ENCODE measurements around the gene SPTSSA.
"Not testable (repeated sequence)": the region's sequence is repeated elsewhere in the genome, so short reads cannot be mapped to it uniquely, and the experiment has no call there.

Gene SPTSSA

DNA sequence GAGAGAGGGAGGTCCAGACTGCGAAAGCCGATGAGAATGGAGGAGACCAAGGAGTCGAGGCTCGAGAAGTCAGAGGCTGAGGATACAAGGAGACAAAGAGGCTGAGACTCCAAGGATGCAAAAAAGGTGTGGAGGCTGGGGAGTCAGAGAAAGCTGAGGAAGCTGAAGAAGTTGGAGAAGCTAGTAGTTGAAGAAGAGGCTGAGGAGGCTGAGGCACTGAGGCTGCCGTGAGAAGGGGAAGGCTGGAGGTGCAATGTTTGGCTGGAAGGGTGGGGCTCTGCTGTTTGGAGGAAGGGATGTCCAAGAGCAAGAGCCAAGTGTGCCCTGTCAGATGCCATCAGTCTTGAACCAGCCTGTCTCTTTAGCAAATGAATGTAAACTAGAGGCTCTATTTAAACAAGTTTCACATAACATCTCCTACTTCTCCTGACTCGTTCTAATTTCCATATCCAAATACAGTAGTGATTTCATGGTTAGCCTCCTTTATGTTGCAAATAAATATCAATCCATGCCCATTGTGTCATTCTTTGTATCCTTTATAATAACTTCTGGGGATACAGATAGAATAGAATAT, 10.8 kb upstream of the SPTSSA start:
- DNase-seq (ENCODE audit: low read depth in 2 of 2) = no peak

DNA sequence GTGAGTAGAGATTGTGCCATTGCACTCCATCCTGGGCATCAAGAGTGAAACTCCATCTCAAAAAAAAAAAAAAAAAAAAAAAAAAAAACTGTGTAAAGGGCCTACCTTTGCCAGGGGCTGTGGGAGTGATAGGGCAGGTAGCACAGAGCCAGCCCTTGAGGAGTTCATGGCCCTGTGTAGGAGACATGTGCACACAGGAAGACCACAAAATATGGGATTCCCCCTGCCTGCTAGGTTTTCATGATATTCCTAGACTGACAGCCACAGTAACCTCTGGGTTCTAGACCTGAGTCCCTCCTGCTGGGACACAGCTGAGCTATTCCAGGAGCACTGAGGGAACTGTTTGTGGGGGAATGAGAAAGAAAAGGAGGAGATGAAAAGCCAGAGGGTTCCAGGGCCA, 8.3 kb upstream of the SPTSSA start:
- DNase-seq (ENCODE audit: low read depth in 2 of 2) = no peak

GRCh38 chr14:34466691-34467090, 4.7 kb upstream of the SPTSSA start:
- no peak for DNase-seq (ENCODE audit: low read depth in 2 of 2)

DNA sequence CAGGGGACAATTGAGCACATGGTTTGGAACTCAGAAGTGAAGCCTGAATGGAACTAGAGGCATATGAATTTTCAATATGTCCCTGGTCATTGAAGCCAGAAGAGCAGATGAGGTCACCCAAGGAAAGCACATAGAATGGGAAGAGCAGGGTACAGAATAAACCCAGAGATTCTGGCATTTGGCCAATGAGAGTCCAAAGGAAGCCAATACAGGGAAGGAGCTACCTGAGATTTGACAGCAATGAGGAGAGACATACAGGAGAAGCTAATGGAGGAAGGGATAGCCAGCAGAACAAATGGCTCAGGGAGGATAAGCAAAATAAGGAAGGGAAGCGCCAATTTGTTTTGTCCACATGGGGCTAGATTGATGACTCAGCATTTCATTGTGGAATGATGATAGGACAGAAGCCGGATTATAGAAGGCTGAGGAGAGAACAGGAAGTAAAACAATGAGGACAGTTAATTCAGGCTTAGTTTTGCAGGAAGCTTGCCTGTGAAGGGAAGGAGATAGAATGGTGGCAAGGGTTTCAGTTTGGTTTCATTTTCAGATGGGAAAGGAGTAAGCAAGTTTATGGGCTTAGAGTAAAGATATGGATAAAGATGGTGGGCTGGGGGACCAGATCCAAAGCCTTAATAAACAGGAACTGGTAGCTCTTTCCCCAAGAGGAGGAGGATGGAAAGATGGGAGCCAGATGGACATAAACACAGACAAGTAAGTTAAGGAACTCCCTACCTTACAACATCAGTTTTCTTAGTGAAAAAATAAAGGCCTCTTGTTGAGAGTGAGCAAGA, 3.2 kb upstream of the SPTSSA start:
- DNase-seq (ENCODE audit: low read depth in 2 of 2) = no peak

DNA sequence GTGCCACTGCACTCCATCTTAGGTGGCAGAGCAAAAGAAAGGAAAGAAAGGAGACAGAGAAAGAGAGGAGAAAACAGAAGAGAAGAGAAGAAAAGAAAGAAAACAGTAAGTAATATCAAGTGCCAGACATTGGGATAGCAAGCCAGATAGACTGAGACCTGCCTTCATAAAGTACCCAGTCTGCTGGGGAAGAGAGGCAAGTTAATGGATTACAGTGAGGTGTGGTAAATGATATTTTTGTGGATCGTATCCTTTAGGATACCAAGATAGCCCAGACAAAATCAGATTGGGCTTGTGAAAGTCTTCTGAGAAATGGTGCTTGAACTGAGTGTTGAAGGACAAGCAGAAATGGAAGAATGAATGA, 1.5 kb upstream of the SPTSSA start:
- DNase-seq (ENCODE audit: low read depth in 2 of 2) = no peak

- DNase-seq (ENCODE audit: low read depth in 2 of 2) = no peak
Measured at GRCh38 chr14:34461334-34462131, 507 bp downstream of the SPTSSA start.

DNA sequence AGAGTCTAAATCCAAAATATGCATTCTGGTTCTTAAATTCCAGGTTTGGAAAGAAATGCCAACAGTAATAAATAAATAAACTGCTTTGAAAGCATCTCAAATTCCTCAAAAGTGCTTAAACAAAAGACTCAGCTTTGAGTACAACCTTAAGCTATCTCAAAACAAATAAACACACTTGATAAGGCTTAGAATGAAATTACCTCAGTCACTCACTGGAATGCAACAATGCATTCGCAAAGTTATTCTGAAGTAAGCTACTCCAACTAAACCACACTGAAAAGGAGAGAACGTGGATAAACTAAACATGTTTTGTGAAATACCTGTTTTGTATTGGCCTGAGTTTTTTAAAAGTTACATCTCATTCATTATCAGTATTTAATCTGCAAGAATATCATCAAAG, 1.2 kb downstream of the SPTSSA start:
- DNase-seq (ENCODE audit: low read depth in 2 of 2) = no peak

- DNase-seq (ENCODE audit: low read depth in 2 of 2) = no peak
Measured at GRCh38 chr14:34460295-34460694, 1.7 kb downstream of the SPTSSA start.

GRCh38 chr14:34457186-34457585, 4.9 kb downstream of the SPTSSA start:
- no peak for DNase-seq (ENCODE audit: low read depth in 2 of 2)

DNA sequence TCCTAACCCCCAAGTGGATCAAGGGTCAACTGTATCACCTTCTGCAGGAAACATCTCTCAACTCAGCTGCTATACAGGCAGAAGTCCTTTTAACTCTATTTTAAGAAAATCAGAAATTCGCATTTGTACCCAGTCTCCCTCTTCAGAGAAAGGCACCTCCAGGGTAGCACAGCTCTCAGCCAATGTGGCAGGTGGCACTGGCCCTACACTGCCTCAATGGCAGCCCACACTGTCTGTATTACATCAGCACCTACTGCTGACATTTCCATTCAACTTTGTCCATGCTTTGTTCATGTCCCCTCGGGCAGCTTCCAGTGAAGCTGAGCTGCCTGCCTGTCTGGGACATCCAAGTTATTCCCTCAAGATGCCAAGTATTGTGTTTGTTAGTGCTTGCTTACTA, 8.8 kb downstream of the SPTSSA start:
- no peak for DNase-seq (ENCODE audit: low read depth in 2 of 2)

DNA sequence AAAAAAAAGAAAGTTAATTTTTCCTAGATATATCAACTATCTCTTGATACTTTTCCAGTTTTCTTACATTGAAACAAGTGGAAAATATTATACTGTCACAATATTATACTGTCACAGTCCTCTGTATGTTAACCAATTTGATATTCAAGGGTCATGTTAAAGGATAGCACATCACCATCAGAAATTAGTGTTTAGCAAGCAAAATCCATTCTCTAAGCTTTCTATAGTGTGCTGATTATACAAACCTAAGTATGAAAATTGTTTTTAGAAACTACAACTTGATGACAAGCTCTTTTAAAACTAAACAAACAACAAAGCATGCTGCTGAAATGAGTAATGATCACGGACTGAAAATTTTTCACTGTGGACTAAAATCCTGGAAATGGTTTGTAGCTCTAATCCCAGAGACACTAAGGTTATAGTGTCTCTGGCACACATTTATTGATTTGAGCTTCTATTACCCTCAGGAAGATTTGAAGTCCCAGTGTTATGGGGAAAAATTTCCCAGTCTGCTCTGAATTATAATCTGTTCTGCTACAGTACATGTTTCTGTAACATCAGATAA, 9.7 kb downstream of the SPTSSA start:
- DNase-seq (ENCODE audit: low read depth in 2 of 2) = no peak

GRCh38 chr14:34450958-34451357, 11.1 kb downstream of the SPTSSA start:
- DNase-seq (ENCODE audit: low read depth in 2 of 2) = no peak

DNA sequence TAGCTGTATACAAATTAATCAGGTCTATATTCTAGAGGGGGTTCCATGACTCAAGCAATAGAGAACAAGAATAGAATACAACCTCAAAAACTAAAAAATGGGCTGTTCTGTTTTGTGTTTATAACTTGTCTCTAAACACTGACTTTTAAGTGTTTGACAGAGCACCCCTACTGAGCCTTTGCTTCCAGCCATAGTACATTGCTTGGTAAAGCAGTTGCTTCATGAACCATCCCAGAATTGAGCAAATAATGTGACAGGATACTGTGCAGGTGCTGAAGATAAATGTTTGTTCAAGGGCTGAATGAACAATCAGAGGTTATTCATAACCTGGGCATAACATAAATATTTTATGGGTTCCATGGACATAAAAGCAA, 11.5 kb downstream of the SPTSSA start:
- DNase-seq (ENCODE audit: low read depth in 2 of 2) = no peak

GRCh38 chr14:34449819-34450541, 12.1 kb downstream of the SPTSSA start:
- DNase-seq (ENCODE audit: low read depth in 2 of 2) = no peak

- no peak for DNase-seq (ENCODE audit: low read depth in 2 of 2)
Measured at GRCh38 chr14:34439090-34439489, 22.9 kb downstream of the SPTSSA start.

DNA sequence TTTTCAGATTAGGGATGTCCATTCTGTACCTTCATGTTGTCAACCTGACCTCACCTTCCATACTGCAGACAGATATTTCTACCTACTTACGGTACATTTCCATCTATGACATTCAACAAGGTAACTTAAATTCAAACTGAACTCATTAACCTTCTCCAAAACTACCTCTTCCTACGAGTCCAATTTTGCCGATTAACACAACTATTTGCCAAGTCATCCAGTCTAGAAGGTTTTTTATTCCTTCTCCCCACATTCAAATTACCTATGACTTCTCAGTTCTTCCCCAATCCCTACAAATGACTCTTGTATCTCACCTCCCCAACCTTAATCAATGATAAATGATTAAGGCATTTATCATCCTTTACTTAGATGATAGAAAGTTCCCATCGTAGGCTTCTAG, 23.6 kb downstream of the SPTSSA start:
- DNase-seq (ENCODE audit: low read depth in 2 of 2) = no peak

DNA sequence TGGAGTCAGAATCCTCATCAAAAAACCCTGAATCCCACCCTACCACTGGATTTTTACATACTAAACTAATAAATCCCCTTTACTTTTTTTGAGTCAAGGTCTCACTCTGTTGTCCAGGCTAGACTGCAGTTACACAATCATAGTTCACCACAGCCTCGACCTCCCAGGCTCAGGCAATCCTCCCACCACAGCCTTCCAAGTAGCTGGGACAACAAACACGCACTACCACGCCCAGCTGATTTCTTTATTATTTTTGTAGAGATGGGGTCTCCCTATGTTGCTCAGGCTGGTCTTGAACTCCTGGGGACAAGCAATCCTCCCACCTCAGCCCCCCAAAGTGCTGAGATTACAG, 24.3 kb downstream of the SPTSSA start:
- DNase-seq (ENCODE audit: low read depth in 2 of 2) = no peak

DNA sequence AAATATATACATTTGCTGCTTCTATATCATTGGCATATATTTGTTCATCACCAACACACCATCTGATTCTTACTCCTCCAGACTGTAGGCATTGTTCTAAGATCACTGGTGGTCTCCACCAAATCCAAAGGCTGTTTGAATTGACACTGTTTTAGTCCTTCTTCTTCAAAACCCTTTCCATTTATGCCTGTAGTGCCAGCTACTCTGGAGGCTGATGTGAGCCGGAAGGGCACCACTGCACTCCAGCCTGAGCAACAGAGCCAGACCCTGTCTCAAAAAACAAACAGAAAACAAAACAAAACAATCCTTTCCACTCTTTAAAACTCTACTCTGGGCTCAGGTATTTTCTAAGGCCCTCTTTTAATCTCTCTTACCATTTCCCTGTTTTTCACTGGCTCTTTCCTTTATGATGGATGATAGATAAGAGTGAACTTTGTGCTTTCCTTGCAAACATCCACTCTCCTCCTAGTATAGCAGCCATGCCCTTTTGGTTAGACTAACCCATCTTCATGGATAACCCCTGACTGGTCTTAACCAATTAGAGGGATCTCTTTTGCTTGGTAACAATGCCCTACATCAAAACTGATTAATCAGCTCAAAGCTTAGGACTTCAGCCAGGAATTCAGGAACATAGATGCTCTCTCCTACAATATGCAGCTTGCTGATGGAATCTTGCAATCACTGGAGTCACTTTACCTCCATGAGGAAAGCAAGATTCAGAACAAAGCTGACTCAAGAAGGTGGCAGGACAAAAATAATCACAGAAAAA, 24.9 kb downstream of the SPTSSA start:
- DNase-seq (ENCODE audit: low read depth in 2 of 2) = no peak

- no peak for DNase-seq (ENCODE audit: low read depth in 2 of 2)
Measured at GRCh38 chr14:34436118-34436905, 25.7 kb downstream of the SPTSSA start.

GRCh38 chr14:34433957-34434356, 28.1 kb downstream of the SPTSSA start:
- DNase-seq (ENCODE audit: low read depth in 2 of 2) = no peak

GRCh38 chr14:34428102-34428466, 34.0 kb downstream of the SPTSSA start:
- not testable (repeated sequence) for DNase-seq (ENCODE audit: low read depth in 2 of 2)

Data from stimulated activated CD8-positive, alpha-beta memory T cell treated with anti-CD3 and anti-CD28 coated beads, Interleukin-15, amount 100 ng/mL, for 4 hours (primary cell).